ENCODE results near the gene MEPCE. TPM values are rescaled to one million over a fixed set of nuclear protein-coding genes. Genes with fewer than 3 reads are reported as not detected.

Gene MEPCE
- total and polyA plus RNA-seq, 9 of the 15 experiments (the other 6 are each of a cell fraction or from before 2014, with no cell fraction given): 10.9 to 76.3 (median 44.1) TPM

DNA sequence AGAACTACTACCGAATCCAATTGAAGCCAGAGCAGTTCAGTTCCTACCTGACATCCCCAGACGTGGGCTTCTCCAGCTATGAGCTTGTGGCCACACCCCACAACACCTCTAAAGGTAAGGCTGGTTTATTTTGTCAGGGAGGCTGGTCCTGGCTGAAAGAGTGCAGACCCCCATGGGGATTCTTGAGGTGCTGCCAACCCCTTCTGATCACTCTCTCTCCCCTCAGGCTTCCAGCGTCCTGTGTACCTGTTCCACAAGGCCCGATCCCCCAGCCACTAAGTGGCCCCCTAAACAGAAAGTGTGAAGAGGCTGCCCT, 3.6 kb downstream of the MEPCE start:
- POLR2A ChIA-PET: interaction anchor here (5.4 kb wide), 1 partner anchor 11 kb away, joined by 29 read pairs; no protein-coding TSS in a partner anchor
- intact Hi-C loops (cut with micrococcal nuclease): no loop called here
- in situ Hi-C loops (cut with MboI): no loop called here
- H2AFZ ChIP-seq (ENCODE audit: low read depth, low read length): no peak overlapping the region
- BruUV-seq (replicated peaks): no TSS peak
- H4K20me1 ChIP-seq (replicated peaks; ENCODE audit: control insufficient read depth, insufficient read depth, low read length): peaks cover 26% of the 10 kb centered on the region
- TF ChIP-seq ZNF431 (CRISPR knock-in tag; IDR thresholded peaks at IDR 0.05) (no peak), RBFOX2 (IDR thresholded peaks at IDR 0.05; ENCODE audit: low read depth, low read length) (peak; percentile 35; the same call in 1 of the 2 replicates), MAFG (tag; conservative IDR thresholded peaks at IDR 0.05) (no peak)
- TF ChIP-seq, protein P1, sequence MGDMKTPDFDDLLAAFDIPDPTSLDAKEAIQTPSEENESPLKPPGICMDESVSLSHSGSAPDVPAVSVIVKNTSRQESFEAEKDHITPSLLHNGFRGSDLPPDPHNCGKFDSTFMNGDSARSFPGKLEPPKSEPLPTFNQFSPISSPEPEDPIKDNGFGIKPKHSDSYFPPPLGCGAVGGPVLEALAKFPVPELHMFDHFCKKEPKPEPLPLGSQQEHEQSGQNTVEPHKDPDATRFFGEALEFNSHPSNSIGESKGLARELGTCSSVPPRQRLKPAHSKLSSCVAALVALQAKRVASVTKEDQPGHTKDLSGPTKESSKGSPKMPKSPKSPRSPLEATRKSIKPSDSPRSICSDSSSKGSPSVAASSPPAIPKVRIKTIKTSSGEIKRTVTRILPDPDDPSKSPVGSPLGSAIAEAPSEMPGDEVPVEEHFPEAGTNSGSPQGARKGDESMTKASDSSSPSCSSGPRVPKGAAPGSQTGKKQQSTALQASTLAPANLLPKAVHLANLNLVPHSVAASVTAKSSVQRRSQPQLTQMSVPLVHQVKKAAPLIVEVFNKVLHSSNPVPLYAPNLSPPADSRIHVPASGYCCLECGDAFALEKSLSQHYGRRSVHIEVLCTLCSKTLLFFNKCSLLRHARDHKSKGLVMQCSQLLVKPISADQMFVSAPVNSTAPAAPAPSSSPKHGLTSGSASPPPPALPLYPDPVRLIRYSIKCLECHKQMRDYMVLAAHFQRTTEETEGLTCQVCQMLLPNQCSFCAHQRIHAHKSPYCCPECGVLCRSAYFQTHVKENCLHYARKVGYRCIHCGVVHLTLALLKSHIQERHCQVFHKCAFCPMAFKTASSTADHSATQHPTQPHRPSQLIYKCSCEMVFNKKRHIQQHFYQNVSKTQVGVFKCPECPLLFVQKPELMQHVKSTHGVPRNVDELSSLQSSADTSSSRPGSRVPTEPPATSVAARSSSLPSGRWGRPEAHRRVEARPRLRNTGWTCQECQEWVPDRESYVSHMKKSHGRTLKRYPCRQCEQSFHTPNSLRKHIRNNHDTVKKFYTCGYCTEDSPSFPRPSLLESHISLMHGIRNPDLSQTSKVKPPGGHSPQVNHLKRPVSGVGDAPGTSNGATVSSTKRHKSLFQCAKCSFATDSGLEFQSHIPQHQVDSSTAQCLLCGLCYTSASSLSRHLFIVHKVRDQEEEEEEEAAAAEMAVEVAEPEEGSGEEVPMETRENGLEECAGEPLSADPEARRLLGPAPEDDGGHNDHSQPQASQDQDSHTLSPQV (IDR thresholded peaks at IDR 0.05): 0 out of 2 replicates have a peak, but pooled peaks have one; percentile 5
- H3K9ac ChIP-seq (ENCODE audit: insufficient read depth in 1 of 2, low read depth in 2 of 2, low read length in 2 of 2): peak overlapping the region in 1 of 2 experiments; percentile 97; a peak in 2 of 4 replicates
- DNase-seq (ENCODE audit: extremely low read depth in 1 of 4, low spot score in 3 of 4): no peak
- no peak for ATAC-seq
- H3K9me1 ChIP-seq (ENCODE audit: control insufficient read depth, insufficient read depth, low read length): peaks cover 15% of the 10 kb centered on the region
- H3K4me1 ChIP-seq (replicated peaks in 1 of 2; ENCODE audit: control insufficient read depth in 2 of 2, insufficient read depth in 2 of 2, low read length in 2 of 2): peaks cover 50 to 76% of the 10 kb centered on the region in 2 experiments
- peaks cover 71% of the 10 kb centered on the region for H3K79me2 ChIP-seq (ENCODE audit: control insufficient read depth, insufficient read depth, low read length)
- FAIRE-seq: no peak
- no peak overlapping the region for H3K4me3 ChIP-seq
- H3K27ac ChIP-seq (ENCODE audit: extremely low read depth, low read depth, low read length): peak overlapping the region; percentile 96
- no peaks in the 10 kb centered on the region for H3K27me3 ChIP-seq (ENCODE audit: control insufficient read depth in 2 of 2, insufficient read depth in 2 of 2, low read length in 2 of 2)
- H3K4me2 ChIP-seq (ENCODE audit: insufficient read depth, low read length): no peak overlapping the region; the same call in 1 of the 2 replicates
- 78% methylated on average over 4 of the region's 4 CpGs for WGBS (ENCODE audit: insufficient coverage, low coverage, missing lambda C conversion rate)
- peaks cover 51% of the 10 kb centered on the region for H3K36me3 ChIP-seq (ENCODE audit: control insufficient read depth, insufficient read depth, low read length)
- no peaks in the 10 kb centered on the region for H3K9me3 ChIP-seq (replicated peaks; ENCODE audit: control insufficient read depth, insufficient read depth, low read depth, low read length)
- CTCF ChIA-PET (ENCODE audit: low intra/inter-chr PET ratio): no interaction called here
